GM13977 (cell line): ENCODE measurements around the gene HLA-E.
"Not testable (repeated sequence)": the region's sequence is repeated elsewhere in the genome, so short reads cannot be mapped to it uniquely, and the experiment has no call there.

Experiments
- DNase-seq: peaks from one replicate; pipeline ENCODE4 v3.0.0; 2012; ENCODE audit warnings: low spot score
- CTCF ChIP-seq: IDR thresholded peaks from 2 replicates; pipeline ENCODE4 v1.5.1; 2012; ENCODE audit warnings: mild to moderate bottlenecking, control low read depth; ENCODE audit not compliant: insufficient read depth; ENCODE audit errors: extremely low read depth, missing control alignments
- in situ Hi-C: fragments of 300-500 bp; cut with MboI; formaldehyde crosslinking; loops from one replicate; pipeline ENCODE4 v1.12.0; 2022; ENCODE audit warnings: low sequenced_read_pairs, low pct_unique_long_range_greater_than_20kb, mixed read lengths, inconsistent platforms; ENCODE audit not compliant: unreplicated experiment

The HLA-E gene

GRCh38 chr6:30511169-30511546 lies 21.8 kb downstream of the HLA-E start:
- in situ Hi-C loops: no loop called here
- no peak for TF ChIP-seq CTCF
- no peak for DNase-seq

GRCh38 chr6:30513451-30513850 lies 24.1 kb downstream of the HLA-E start:
- DNase-seq: no peak
- TF ChIP-seq CTCF: no peak
- in situ Hi-C loops: no loop called here

GRCh38 chr6:30515106-30515505 lies 25.8 kb downstream of the HLA-E start:
- no peak for TF ChIP-seq CTCF
- in situ Hi-C loops: no loop called here
- DNase-seq: no peak

GRCh38 chr6:30515944-30516753 lies 26.8 kb downstream of the HLA-E start:
- DNase-seq: peak; percentile 82
- in situ Hi-C loops: no loop called here
- no peak for TF ChIP-seq CTCF

- in situ Hi-C loops, DNase-seq: not testable (repeated sequence)
These were observed 27.4 kb downstream of the HLA-E start for GRCh38 chr6:30516754-30517076.

GRCh38 chr6:30517767-30518504 lies 28.6 kb downstream of the HLA-E start:
- in situ Hi-C loops, DNase-seq: not testable (repeated sequence)

- in situ Hi-C loops: not testable (repeated sequence)
These were observed 29.3 kb downstream of the HLA-E start for GRCh38 chr6:30518505-30519145.

GRCh38 chr6:30520522-30520921 lies 31.2 kb downstream of the HLA-E start:
- DNase-seq: no peak
- in situ Hi-C loops: no loop called here
- no peak for TF ChIP-seq CTCF

More at GRCh38 chr6:30518505-30519145, 29.3 kb downstream of the HLA-E start:
- not testable (repeated sequence) for DNase-seq

- DNase-seq, in situ Hi-C loops: not testable (repeated sequence)
These were observed 31.8 kb downstream of the HLA-E start for GRCh38 chr6:30521082-30521481.

GRCh38 chr6:30521952-30522351 lies 32.6 kb downstream of the HLA-E start:
- DNase-seq, in situ Hi-C loops: not testable (repeated sequence)

GRCh38 chr6:30526444-30526843 lies 37.1 kb downstream of the HLA-E start:
- DNase-seq, in situ Hi-C loops: not testable (repeated sequence)
